HepG2 (cell line): ENCODE data around the gene RPL23. TPM values are rescaled to one million over a fixed set of nuclear protein-coding genes. Genes with fewer than 3 reads are reported as not detected.
A peak's percentile ranks its signal among the peaks of the same experiment; 100 is the strongest.

ENCODE experiments used
- ATAC-seq: fragments of 200-7000 bp; cut with Tn5 transposase; 3 replicates; pipeline ENCODE4 v1.9.1; 2020; ENCODE audit warnings: mild to moderate bottlenecking, moderate library complexity
- BruUV-seq: library from RNA; stranded (reverse); fragments of 400-500 nt; replicated peaks from 2 replicates; lab custom pipeline; 2021; lab: Mats Ljungman, UMichigan
- CTCF ChIA-PET: fragments of 300-600 bp; formaldehyde crosslinking; extraction: SDS; loops from one replicate; lab custom pipeline; 2021; ENCODE audit warnings: low total read pairs, inconsistent platforms, low intra/inter-chr PET ratio; lab: Yijun Ruan, JAX
- POLR2A ChIA-PET: fragments of 350-600 bp; sonication (Branson Sonifier 250); formaldehyde crosslinking; loops from one replicate; lab custom pipeline; 2020; ENCODE audit warnings: antibody characterized with exemption, inconsistent platforms; lab: Yijun Ruan, JAX
- DNase-seq: peaks from one replicate; pipeline ENCODE4 v3.0.0-alpha.2; 2015; ENCODE audit warnings: low spot score
- FAIRE-seq: peaks from 3 replicates; lab custom pipeline; 2011; peaks lifted over from hg19 to GRCh38; lab: Jason Lieb, UNC
- H2AFZ ChIP-seq: one replicate; pipeline ENCODE4 v1.6.1; 2011; ENCODE audit warnings: low read length, inconsistent platforms
- H3K27ac ChIP-seq: fragments of 300-600 bp; 3 replicates; pipeline ENCODE4 v1.8.0; 2011; ENCODE audit warnings: mixed run types, mild to moderate bottlenecking, mixed read lengths, low read length, inconsistent platforms; ENCODE audit not compliant: insufficient read depth; ENCODE audit errors: extremely low read length
- H3K27me3 ChIP-seq, 2 experiments: fragments of 200-600 bp in 1 of 2; 2 replicates in 1 of 2; 3 replicates in 1 of 2; pipeline versions ENCODE4 v1.6.0 to v1.8.0; 2011; ENCODE audit warnings: low read length in 2 of 2, mild to moderate bottlenecking in 2 of 2, moderate library complexity in 2 of 2, inconsistent platforms in 1 of 2; ENCODE audit not compliant: insufficient read depth in 2 of 2, control insufficient read depth in 1 of 2
- H3K36me3 ChIP-seq, 2 experiments: fragments of 200-600 bp in 1 of 2; replicated peaks in 1 of 2; 2 replicates in 1 of 2; 3 replicates in 1 of 2; pipeline versions ENCODE4 v1.5.1 to v1.8.0; 2011; ENCODE audit warnings: low read length in 2 of 2, inconsistent platforms in 1 of 2; ENCODE audit not compliant: insufficient read depth in 2 of 2, control insufficient read depth in 1 of 2
- H3K4me1 ChIP-seq: 2 replicates; pipeline ENCODE4 v1.5.1; 2012; ENCODE audit warnings: low read length, inconsistent platforms; ENCODE audit not compliant: insufficient read depth
- H3K4me2 ChIP-seq: 2 replicates; pipeline ENCODE4 v1.6.0; 2011; ENCODE audit warnings: low read depth, low read length, inconsistent platforms
- H3K4me3 ChIP-seq, 3 experiments: fragments of 200-600 bp in 1 of 3; sonication (generic), shearing (Covaris generic) in 1 of 3; replicated peaks in 1 of 3; 2 replicates each; pipeline ENCODE4 v1.5.1; 2011 to 2016; ENCODE audit warnings: low read length in 3 of 3, inconsistent platforms in 2 of 3, low read depth in 2 of 3, mild to moderate bottlenecking in 2 of 3, control low read depth in 1 of 3, mixed read lengths in 1 of 3; ENCODE audit not compliant: insufficient read depth in 1 of 3
- H3K79me2 ChIP-seq: one replicate; pipeline ENCODE4 v1.6.1; 2011; ENCODE audit warnings: low read length, inconsistent platforms; ENCODE audit not compliant: insufficient read depth
- H3K9ac ChIP-seq: 2 replicates; pipeline ENCODE4 v1.6.0; 2011; ENCODE audit warnings: mild to moderate bottlenecking, low read depth, low read length, inconsistent platforms; ENCODE audit not compliant: insufficient read depth
- H3K9me3 ChIP-seq: 2 replicates; pipeline ENCODE4 v1.5.1; 2012; ENCODE audit warnings: mild to moderate bottlenecking, low read length
- H4K20me1 ChIP-seq: 2 replicates; pipeline ENCODE4 v1.6.0; 2011; ENCODE audit warnings: inconsistent platforms, mild to moderate bottlenecking, low read length, moderate library complexity; ENCODE audit not compliant: insufficient read depth
- ATF3 ChIP-seq: sonication (generic); formaldehyde crosslinking; IDR thresholded peaks from 2 replicates; pipeline ENCODE4 v1.4.0; 2020; ENCODE audit warnings: missing genetic modification reagents
- HDAC2 ChIP-seq: sonication (generic); formaldehyde crosslinking; IDR thresholded peaks from 2 replicates; pipeline ENCODE4 v1.4.0; 2020; ENCODE audit warnings: missing genetic modification reagents
- HNRNPUL1 ChIP-seq: fragments of 200-400 bp; formaldehyde crosslinking; IDR thresholded peaks from 2 replicates; pipeline ENCODE4 v1.6.1; 2017; ENCODE audit warnings: low read depth, mild to moderate bottlenecking, low read length, moderate library complexity
- IKZF4 ChIP-seq: sonication (generic); formaldehyde crosslinking; IDR thresholded peaks from 2 replicates; pipeline ENCODE4 v1.5.1; 2020; ENCODE audit warnings: borderline replicate concordance, mild to moderate bottlenecking, low read depth, missing genetic modification reagents; ENCODE audit errors: not compliant biosample characterization
- NFYC ChIP-seq: IDR thresholded peaks from 2 replicates; pipeline ENCODE4 v1.6.1; 2016; ENCODE audit warnings: missing genetic modification reagents, missing compliant biosample characterization
- RCOR2 ChIP-seq: IDR thresholded peaks from 2 replicates; pipeline ENCODE4 v1.6.1; 2016; ENCODE audit warnings: missing biosample characterization, missing genetic modification reagents
- SOX13 ChIP-seq, 3 experiments: fragments of 450-650 bp in 1 of 3; sonication (generic) in 1 of 3; formaldehyde crosslinking in 1 of 3; IDR thresholded peaks in 2 of 3; conservative IDR thresholded peaks in 1 of 3; 2 replicates each; pipeline versions ENCODE4 v1.5.0 to v1.6.1; 2016 to 2020; ENCODE audit warnings: antibody characterized with exemption in 1 of 3, mild to moderate bottlenecking in 1 of 3, missing compliant biosample characterization in 1 of 3, missing genetic modification reagents in 1 of 3, moderate library complexity in 1 of 3
- SYNCRIP ChIP-seq: fragments of 200-400 bp; formaldehyde crosslinking; IDR thresholded peaks from 2 replicates; pipeline ENCODE4 v1.6.1; 2018; ENCODE audit warnings: mild to moderate bottlenecking, low read depth, low read length; ENCODE audit not compliant: insufficient read depth
- ZFP82 ChIP-seq: sonication (generic); formaldehyde crosslinking; IDR thresholded peaks from 2 replicates; pipeline ENCODE4 v1.5.1; 2020; ENCODE audit warnings: mild to moderate bottlenecking, missing genetic modification reagents, borderline replicate concordance
- ZHX2 ChIP-seq, 2 experiments: sonication (generic) in 1 of 2; formaldehyde crosslinking in 1 of 2; IDR thresholded peaks; 2 replicates each; pipeline versions ENCODE4 v1.6.1 to v1.9.0; 2014 to 2022; ENCODE audit warnings: antibody characterized with exemption in 1 of 2, borderline replicate concordance in 1 of 2, inconsistent platforms in 1 of 2, low read depth in 1 of 2, missing genetic modification reagents in 1 of 2
- ZNF503 ChIP-seq: sonication (generic); formaldehyde crosslinking; IDR thresholded peaks from 2 replicates; pipeline ENCODE4 v1.4.0; 2020; ENCODE audit warnings: missing genetic modification reagents
- WGBS: methylation state at CpG from one replicate; pipeline ENCODE4 v1.1.6; 2017; ENCODE audit warnings: low lambda C conversion rate; 5-methylcytosine and 5-hydroxymethylcytosine counted together
- in situ Hi-C: cut with HindIII; loops from 2 replicates; pipeline ENCODE4 v1.10.0; 2017; ENCODE audit warnings: low pct_unique_long_range_greater_than_20kb; ENCODE audit not compliant: extremely low pct_ligation_motif_present
- intact Hi-C: fragments of 100-400 bp; cut with micrococcal nuclease; formaldehyde crosslinking; loops from one replicate; pipeline ENCODE4 v1.10.0; 2022; ENCODE audit not compliant: unreplicated experiment
- polyA plus RNA-seq, 8 experiments: library from polyadenylated mRNA; depleted of rRNA in 3 of 8; stranded (reverse) in 7 of 8; unstranded in 1 of 8; fragments of >200 nt; fragmentation: Illumina TruSeq in 4 of 8; extraction: Trizol in 4 of 8; gene quantifications; 2 replicates each; pipeline versions ENCODE4 v1.2.1 to v1.2.3, GENCODE V29; 2011 to 2016; ENCODE audit warnings: low read depth in 4 of 8, missing spikeins in 1 of 8, mixed read lengths in 1 of 8; ENCODE audit not compliant: insufficient read depth in 1 of 8
- total RNA-seq, 5 experiments: library from RNA; depleted of rRNA; stranded (reverse); fragments of >200 nt; fragmentation: Illumina TruSeq; extraction: Trizol; gene quantifications; 2 replicates each; pipeline ENCODE4 v1.2.3, GENCODE V29; 2016; ENCODE audit warnings: low read depth in 1 of 5

Gene RPL23
- total and polyA plus RNA-seq, 2 of the 13 experiments (the other 11 are each of a cell fraction or from before 2014, with no cell fraction given), result 2,790 to 4,860 TPM

- ChIA-PET POLR2A (interaction anchor here (0.7 to 7.3 kb wide), 22 partner anchors 7 to 331 kb away, joined by 3 to 175 read pairs (median 8); partner anchors contain the start of genes CWC25, LASP1NB, PSMB3 and RPL19), CTCF (no interaction called here)
- Histone ChIP-seq H3K4me3 (peak overlapping the region; percentile 98 to 99 (median 99)), H3K9ac (peak overlapping the region; percentile 87), H3K27ac (peak overlapping the region; percentile 88), H3K79me2 (peaks cover 39% of the 10 kb centered on the region), H3K36me3 (peaks cover 5 to 7% of the 10 kb centered on the region in 2 experiments; a peak in 3 of 5 replicates), H3K9me3 (no peaks in the 10 kb centered on the region), H3K4me2 (peak overlapping the region; percentile 83), H3K27me3 (peaks cover 0 to 2% of the 10 kb centered on the region in 2 experiments; a peak in 2 of 5 replicates), H2AFZ (peak overlapping the region; percentile 73), H3K4me1 (peaks cover 41% of the 10 kb centered on the region), H4K20me1 (peaks cover 25% of the 10 kb centered on the region)
- ATAC-seq, result peak; percentile 52
- no TSS peak for BruUV-seq
- FAIRE-seq, result peak; percentile 55
- in situ Hi-C loops (loop anchor here (5.0 kb wide), 1 partner anchor 283 kb away; the partner anchor contains the start of gene PLXDC1), intact Hi-C loops (loop anchor here (1.0 to 5.0 kb wide), 2 partner anchors 69 to 117 kb away; partner anchors contain the start of gene PSMB3)
- 1% methylated on average over 26 of the region's 26 CpGs for WGBS
- DNase-seq, result peak; percentile 90
- peak; percentile 62; the same call in 1 of the 2 replicates for TF ChIP-seq SOX13 (IDR thresholded peaks at IDR 0.05)
- TF ChIP-seq SOX13 (CRISPR knock-in tag; conservative IDR thresholded peaks at IDR 0.05 in 1 of 2, IDR thresholded peaks at IDR 0.05 in 1 of 2), result peak in 1 of 2 experiments; percentile 39; a peak in 1 of 4 replicates
- no peak; the same call in 1 of the 2 replicates for TF ChIP-seq ZNF503 (CRISPR knock-in tag)
- TF ChIP-seq ATF3 (CRISPR knock-in tag), result no peak
- TF ChIP-seq IKZF4 (CRISPR knock-in tag), result no peak
- TF ChIP-seq HNRNPUL1, result no peak
- TF ChIP-seq NFYC (CRISPR knock-in tag), result peak; percentile 39
- TF ChIP-seq RCOR2, result peak; percentile 64
- TF ChIP-seq ZFP82 (CRISPR knock-in tag), result no peak
- TF ChIP-seq HDAC2 (CRISPR knock-in tag), result peak; percentile 80
- TF ChIP-seq SYNCRIP, result no peak
- no peak for TF ChIP-seq ZHX2 (IDR thresholded peaks at IDR 0.05; ENCODE audit: low read depth)
- TF ChIP-seq ZHX2 (CRISPR knock-in tag; IDR thresholded peaks at IDR 0.05; ENCODE audit: borderline replicate concordance), result peak; percentile 40; the same call in 1 of the 2 replicates
Observed at GRCh38 chr17:38868817-38869525, 15.4 kb upstream of the RPL23 start.
